ENCODE results near the gene NTN3.

Gene NTN3

GRCh38 chr16:2497116-2497630 is 26.1 kb downstream of the NTN3 start:
- H3K9me3 Mint-ChIP-seq = no peaks in the 10 kb centered on the region
- H3K36me3 Mint-ChIP-seq (ENCODE audit: low read depth) = peaks cover 6% of the 10 kb centered on the region
- H3K27me3 Mint-ChIP-seq (ENCODE audit: low read depth, poor library complexity) = peaks cover 3% of the 10 kb centered on the region
- H3K4me3 Mint-ChIP-seq = no peak overlapping the region
- H3K27ac Mint-ChIP-seq = peak overlapping the region; percentile 88
- peak; percentile 56 for DNase-seq
- peaks cover 22% of the 10 kb centered on the region for H3K4me1 Mint-ChIP-seq
- TF ChIP-seq CTCF (IDR thresholded peaks at IDR 0.05) = no peak

GRCh38 chr16:2497695-2498484 is 26.8 kb downstream of the NTN3 start:
- H3K4me1 Mint-ChIP-seq = peaks cover 29% of the 10 kb centered on the region
- TF ChIP-seq CTCF (IDR thresholded peaks at IDR 0.05) = no peak
- DNase-seq = no peak
- H3K4me3 Mint-ChIP-seq = peak overlapping the region; percentile 21
- H3K9me3 Mint-ChIP-seq = no peaks in the 10 kb centered on the region
- H3K27ac Mint-ChIP-seq = peak overlapping the region; percentile 88
- peaks cover 6% of the 10 kb centered on the region for H3K36me3 Mint-ChIP-seq (ENCODE audit: low read depth)
- peaks cover 3% of the 10 kb centered on the region for H3K27me3 Mint-ChIP-seq (ENCODE audit: low read depth, poor library complexity)

GRCh38 chr16:2498531-2499253 is 27.6 kb downstream of the NTN3 start:
- DNase-seq = no peak
- Mint-ChIP-seq H3K27me3 (ENCODE audit: low read depth, poor library complexity) (peaks cover 3% of the 10 kb centered on the region), H3K27ac (no peak overlapping the region), H3K4me3 (no peak overlapping the region), H3K9me3 (no peaks in the 10 kb centered on the region), H3K4me1 (peaks cover 31% of the 10 kb centered on the region), H3K36me3 (ENCODE audit: low read depth) (peaks cover 6% of the 10 kb centered on the region)
- no peak for TF ChIP-seq CTCF (IDR thresholded peaks at IDR 0.05)

- H3K27ac Mint-ChIP-seq = no peak overlapping the region
- peaks cover 3% of the 10 kb centered on the region for H3K27me3 Mint-ChIP-seq (ENCODE audit: low read depth, poor library complexity)
- H3K4me1 Mint-ChIP-seq = peaks cover 32% of the 10 kb centered on the region
- TF ChIP-seq CTCF (IDR thresholded peaks at IDR 0.05) = no peak
- H3K4me3 Mint-ChIP-seq = no peak overlapping the region
- peaks cover 6% of the 10 kb centered on the region for H3K36me3 Mint-ChIP-seq (ENCODE audit: low read depth)
- H3K9me3 Mint-ChIP-seq = no peaks in the 10 kb centered on the region
- no peak for DNase-seq
These were observed 28.4 kb downstream of the NTN3 start for GRCh38 chr16:2499454-2499853.

GRCh38 chr16:2499890-2500429 is 28.9 kb downstream of the NTN3 start:
- DNase-seq = no peak
- Mint-ChIP-seq H3K4me3 (no peak overlapping the region), H3K9me3 (no peaks in the 10 kb centered on the region), H3K4me1 (peaks cover 37% of the 10 kb centered on the region), H3K36me3 (ENCODE audit: low read depth) (peaks cover 6% of the 10 kb centered on the region), H3K27me3 (ENCODE audit: low read depth, poor library complexity) (peaks cover 3% of the 10 kb centered on the region), H3K27ac (no peak overlapping the region)
- no peak for TF ChIP-seq CTCF (IDR thresholded peaks at IDR 0.05)

Data from nephron progenitor cell (in vitro differentiated cells).